Stimulated activated CD4-positive, alpha-beta T cell treated with anti-CD3 and anti-CD28 coated beads, Interleukin-15, amount 100 ng/mL, for 48 hours (primary cell): ENCODE data around the gene SCARF2.
"Not testable (repeated sequence)": the region's sequence is repeated elsewhere in the genome, so short reads cannot be mapped to it uniquely, and the experiment has no call there.

ENCODE experiments used
- DNase-seq, 2 donors: peaks; one replicate each; pipeline ENCODE4 v3.0.0-alpha.2; 2020; ENCODE audit warnings: low read depth in 2 of 2

The SCARF2 gene

GRCh38 chr22:20395181-20395906 is 42.3 kb downstream of the SCARF2 start:
- DNase-seq, result no peak

DNA sequence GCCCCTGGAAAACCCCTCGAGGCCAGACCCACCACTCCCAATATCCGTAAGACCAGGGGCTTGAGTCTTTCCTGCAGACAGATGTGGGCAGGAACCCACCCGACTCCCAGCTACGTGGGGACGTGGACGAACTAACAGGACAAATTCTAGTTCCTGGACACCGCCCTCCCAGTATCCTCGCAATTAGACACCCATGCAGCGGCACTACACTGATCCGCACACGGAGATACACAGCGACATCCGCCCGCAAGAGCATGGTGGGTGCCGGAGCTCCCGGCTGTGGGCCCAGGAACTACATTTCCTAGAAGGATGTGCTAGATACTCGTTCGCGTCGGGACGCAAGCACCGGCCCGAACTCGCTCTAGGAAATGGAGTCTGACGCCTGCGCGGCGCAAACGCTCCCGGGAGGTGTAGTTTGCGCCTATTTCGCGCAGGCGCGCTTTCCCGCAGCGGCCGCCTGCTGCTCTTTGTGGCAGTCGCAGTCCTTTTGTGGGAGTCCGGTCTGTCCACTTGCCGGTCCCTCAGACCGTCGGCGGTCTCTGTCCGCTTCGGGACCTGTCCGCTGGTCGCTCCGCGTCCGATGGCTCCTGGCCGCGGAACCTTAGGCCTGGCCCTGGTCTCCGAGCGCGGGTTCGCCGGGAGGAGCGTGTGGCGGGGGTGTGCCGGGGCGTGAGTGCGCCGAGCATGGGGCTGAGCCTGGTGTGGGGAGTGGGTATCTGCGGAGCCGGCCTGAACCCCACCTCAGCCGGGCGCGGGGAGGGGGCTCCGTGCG is 43.7 kb downstream of the SCARF2 start, which contains the start of gene ZNF74:
Gene ZNF74, plus strand, starts transcription at position 447 of the 772 bp plus-strand sequence. CDS start 478 bp downstream, outside the sequence.
- DNase-seq, result peak; percentile 67 to 80

DNA sequence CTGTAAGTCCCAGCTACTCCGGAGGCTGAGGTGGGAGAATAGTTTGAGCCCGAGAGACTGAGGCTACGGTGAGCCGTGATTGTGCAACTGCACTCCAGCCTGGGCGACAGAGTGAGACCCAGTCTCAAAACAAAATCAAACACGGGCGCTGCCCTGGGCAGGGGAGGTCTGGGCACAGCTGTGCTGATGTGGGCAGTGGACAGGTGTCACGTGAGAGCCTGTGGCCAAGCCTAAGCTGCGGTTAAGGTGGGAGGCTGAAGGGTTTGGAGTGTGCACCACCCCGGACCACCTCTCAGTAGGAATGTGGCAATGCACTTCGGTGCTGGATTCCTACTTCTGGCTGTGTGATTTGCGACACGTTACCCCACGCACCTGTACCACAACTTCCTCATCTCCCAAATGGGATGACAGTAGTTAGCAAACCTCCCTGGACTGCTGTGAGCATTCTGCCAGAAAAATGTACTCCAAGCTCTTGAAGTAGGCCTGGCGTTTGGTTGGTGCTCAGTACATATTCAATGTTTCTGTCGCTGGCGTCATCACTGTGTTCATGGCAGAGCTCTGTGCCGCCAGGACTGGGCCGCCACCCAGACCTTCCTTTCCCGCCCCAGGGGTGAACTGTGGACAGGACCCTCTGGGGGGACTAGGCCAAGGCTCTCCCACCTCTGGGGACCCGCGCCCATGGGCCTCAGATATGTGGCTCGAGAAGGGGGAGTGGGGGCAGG is 44.5 kb downstream of the SCARF2 start:
- DNase-seq, result no peak

DNA sequence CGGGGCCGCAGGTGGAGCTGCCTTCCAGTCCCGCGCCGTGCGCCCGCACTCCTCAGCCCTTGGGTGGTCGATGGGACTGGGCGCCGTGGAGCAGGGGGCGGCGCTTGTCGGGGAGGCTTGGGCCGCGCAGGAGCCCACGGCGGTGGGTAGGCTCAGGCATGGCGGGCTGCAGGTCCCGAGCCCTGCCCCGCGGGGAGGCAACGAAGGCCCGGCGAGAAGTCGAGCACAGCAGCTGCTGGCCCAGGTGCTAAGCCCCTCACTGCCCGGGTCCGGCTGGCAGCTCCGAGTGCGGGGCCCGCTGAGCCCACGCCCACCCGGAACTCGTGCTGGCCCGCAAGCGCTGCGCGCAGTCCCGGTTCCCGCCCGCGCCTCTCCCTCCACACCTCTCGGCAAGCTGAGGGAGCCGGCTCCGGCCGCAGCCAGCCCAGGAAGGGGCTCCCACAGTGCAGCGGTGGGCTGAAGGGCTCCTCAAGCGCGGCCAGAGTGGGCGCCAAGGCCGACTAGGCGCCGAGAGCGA is 45.2 kb downstream of the SCARF2 start:
- DNase-seq, result not testable (repeated sequence)

- DNase-seq, result no peak
Measured at GRCh38 chr22:20391222-20391621, 46.4 kb downstream of the SCARF2 start.

- no peak for DNase-seq
Measured at GRCh38 chr22:20390394-20390907, 47.2 kb downstream of the SCARF2 start.

DNA sequence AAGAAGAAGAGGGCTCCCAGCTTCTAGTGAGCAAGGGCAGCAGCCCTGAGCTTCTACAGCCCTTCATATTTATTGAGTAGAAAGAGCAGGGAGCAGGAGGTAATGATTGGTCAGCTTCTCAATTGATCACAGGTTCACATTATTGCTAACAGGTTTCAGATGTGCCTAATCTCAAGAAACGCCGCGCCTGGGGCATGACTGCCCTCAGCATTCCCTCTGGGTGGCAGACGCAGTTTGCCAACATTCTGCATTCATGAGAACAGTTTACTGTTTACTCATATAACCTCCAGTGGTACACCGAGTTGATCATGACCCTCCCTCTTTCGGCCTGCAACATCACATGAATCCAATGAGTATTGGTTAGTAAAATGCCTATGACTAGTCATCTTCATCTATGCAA is 48.3 kb downstream of the SCARF2 start:
- no peak for DNase-seq

DNA sequence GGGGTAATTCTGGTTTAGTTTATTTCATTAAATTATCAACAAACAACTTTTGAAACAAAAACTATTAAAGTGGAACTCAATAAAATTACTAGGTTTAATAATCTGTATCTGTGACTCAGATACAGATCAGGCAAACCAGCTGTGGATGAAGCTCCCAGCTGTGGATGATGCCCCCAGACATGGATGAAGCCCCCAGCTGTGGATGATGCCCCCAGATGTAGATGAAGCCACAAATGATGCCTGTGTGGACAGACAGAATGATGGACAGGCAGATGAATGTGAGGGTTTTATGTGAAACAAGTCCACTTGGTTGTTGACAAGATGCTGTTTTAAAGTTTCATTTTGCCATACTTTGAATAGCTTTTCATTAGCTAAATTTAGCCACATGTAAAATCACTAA is 49.4 kb downstream of the SCARF2 start:
- DNase-seq, result no peak

DNA sequence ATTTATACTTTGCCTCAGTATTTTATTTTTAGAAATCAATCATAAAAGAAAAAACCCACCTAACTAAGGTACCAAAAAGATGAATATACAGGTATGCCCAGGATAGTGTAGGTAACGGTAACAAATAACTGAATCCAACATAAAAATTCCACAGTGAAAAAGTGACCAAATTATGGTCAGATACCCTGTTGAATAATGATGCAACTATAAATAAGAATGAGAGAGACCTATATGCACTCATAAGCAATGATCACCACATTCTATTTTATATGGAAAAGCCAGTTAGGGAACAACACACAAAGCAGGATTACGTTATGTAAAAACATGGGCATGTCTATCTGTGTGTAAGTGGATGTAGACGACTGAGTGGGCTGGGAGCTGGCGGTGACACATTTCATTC is 50.7 kb downstream of the SCARF2 start:
- DNase-seq, result no peak

DNA sequence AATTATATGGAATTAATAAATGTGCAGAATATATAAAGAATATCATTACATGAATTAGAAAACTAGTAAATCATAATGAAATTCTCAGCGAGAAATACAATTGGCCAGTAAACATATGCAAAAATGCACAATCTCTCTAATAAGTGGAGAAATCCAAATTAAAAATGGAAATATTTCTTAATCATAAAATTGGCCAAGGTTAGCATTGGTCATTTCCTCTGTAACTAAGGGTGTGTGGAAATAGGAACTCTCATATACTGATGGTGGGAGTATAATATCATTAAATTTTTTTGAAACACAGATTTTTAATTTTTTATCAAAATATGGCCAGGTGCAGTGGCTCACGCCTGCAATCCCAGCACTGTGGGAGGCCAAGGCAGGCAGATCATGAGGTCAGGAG is 51.3 kb downstream of the SCARF2 start:
- no peak for DNase-seq

DNA sequence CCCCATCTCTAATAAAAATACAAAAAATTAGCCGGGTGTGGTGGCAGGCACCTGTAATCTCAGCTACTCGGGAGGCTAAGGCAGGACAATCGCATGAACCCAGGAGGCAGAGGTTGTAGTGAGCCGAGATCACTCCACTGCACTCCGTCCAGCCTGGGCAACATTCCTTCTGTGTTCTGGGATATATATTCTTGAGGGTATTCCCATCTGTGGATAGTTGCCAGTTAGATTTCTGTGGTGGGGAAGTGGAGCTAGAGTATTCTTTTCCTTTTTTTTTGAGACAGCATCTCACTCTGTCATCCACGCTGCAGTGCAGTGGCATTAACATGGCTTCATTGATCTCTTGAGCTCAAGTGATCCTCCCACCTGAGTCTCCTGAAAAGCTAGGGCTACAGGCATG is 52.8 kb downstream of the SCARF2 start:
- DNase-seq, result no peak

- DNase-seq, result no peak
Measured at GRCh38 chr22:20384171-20384570, 53.5 kb downstream of the SCARF2 start.

- no peak for DNase-seq
Measured at GRCh38 chr22:20383538-20383937, 54.1 kb downstream of the SCARF2 start.

GRCh38 chr22:20380486-20380885 is 57.1 kb downstream of the SCARF2 start:
- no peak for DNase-seq

DNA sequence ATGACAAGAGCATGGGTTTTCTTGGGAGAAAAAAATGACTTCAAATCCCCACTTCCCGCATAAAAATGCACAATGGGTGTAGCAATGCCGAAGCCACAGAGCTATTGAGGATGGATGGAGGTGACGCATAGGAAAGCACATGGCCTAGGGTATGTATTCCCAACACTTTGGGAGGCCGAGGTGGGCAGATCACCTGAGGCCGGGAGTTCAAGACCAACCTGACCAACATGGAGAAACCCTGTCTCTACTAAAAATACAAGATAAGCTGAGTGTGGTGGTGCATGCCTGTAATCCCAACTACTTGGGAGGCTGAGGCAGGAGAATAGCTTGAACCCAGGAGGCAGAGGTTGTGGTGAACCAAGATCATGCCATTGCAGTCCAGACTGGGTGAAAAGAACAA is 58.9 kb downstream of the SCARF2 start:
- DNase-seq, result not testable (repeated sequence)

GRCh38 chr22:20378110-20378509 is 59.5 kb downstream of the SCARF2 start:
- no peak for DNase-seq

GRCh38 chr22:20376983-20377382 is 60.6 kb downstream of the SCARF2 start:
- not testable (repeated sequence) for DNase-seq

DNA sequence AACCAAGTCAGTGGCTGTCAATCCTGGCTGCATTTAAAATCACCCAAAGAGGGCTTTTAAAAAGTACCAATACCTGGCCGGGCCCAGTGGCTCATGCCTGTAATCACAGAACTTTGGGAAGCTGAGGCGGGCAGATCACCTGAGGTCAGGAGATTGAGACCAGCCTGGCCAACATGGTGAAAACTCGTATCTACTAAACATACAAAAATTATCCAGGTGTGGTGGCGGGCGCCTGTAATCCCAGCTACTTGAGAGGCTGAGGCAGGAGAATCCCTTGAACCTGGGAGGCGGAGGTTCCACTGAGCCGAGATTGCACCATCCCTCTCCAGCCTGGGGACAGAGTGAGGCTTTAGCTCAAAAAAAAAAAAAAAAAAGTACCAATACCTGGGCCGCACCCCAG is 61.3 kb downstream of the SCARF2 start:
- not testable (repeated sequence) for DNase-seq
